K562 (cell line): ENCODE measurements around the gene SIGLEC7. TPM values are rescaled to one million over a fixed set of nuclear protein-coding genes. Genes with fewer than 3 reads are reported as not detected.

Experiments
- ATAC-seq: fragments of 200-7000 bp; cut with Tn5 transposase; 3 replicates; pipeline ENCODE4 v1.9.1; 2020; ENCODE audit warnings: moderate library complexity
- BruUV-seq: library from RNA; stranded (reverse); fragments of 400-500 nt; replicated peaks from 2 replicates; lab custom pipeline; 2021; lab: Mats Ljungman, UMichigan
- CTCF ChIA-PET: fragments of 300-600 bp; formaldehyde crosslinking; extraction: SDS; loops from one replicate; lab custom pipeline; 2021; ENCODE audit warnings: low intra/inter-chr PET ratio; lab: Yijun Ruan, JAX
- POLR2A ChIA-PET: fragments of 300-600, 350-650 bp; sonication (Branson Sonifier 250); formaldehyde crosslinking; extraction: SDS; loops from one replicate; lab custom pipeline; 2021; ENCODE audit warnings: antibody characterized with exemption, inconsistent platforms; lab: Yijun Ruan, JAX
- DNase-seq, 4 experiments: peaks; one replicate each; pipeline versions ENCODE4 v3.0.0 to v3.0.0-alpha.2; 2011 to 2018; ENCODE audit warnings: low spot score in 3 of 4, mixed read lengths in 3 of 4; ENCODE audit errors: extremely low read depth in 1 of 4
- FAIRE-seq: peaks from 2 replicates; lab custom pipeline; 2011; peaks lifted over from hg19 to GRCh38; lab: Jason Lieb, UNC
- H2AFZ ChIP-seq: 2 replicates; pipeline ENCODE4 v1.6.0; 2011; ENCODE audit warnings: low read depth, low read length, control low read depth, inconsistent platforms
- H3K27ac ChIP-seq: fragments of 200-600 bp; 3 replicates; pipeline ENCODE4 v1.8.0; 2011; ENCODE audit warnings: low read depth, mild to moderate bottlenecking, control low read depth, inconsistent platforms, low read length, moderate library complexity, mixed read lengths; ENCODE audit errors: extremely low read depth
- H3K27me3 ChIP-seq, 2 experiments: fragments of 300-600 bp in 1 of 2; 2 replicates in 1 of 2; 3 replicates in 1 of 2; pipeline versions ENCODE4 v1.6.0 to v1.8.0; 2011; ENCODE audit warnings: inconsistent platforms in 2 of 2, low read length in 2 of 2, mild to moderate bottlenecking in 1 of 2, mixed read lengths in 1 of 2, moderate library complexity in 1 of 2; ENCODE audit not compliant: control insufficient read depth in 2 of 2, insufficient read depth in 2 of 2
- H3K36me3 ChIP-seq: fragments of 300-600 bp; 3 replicates; pipeline ENCODE4 v1.8.0; 2011; ENCODE audit warnings: mild to moderate bottlenecking, low read length, inconsistent platforms; ENCODE audit not compliant: control insufficient read depth, insufficient read depth
- H3K4me1 ChIP-seq, 2 experiments: fragments of 200-600 bp in 1 of 2; replicated peaks in 1 of 2; 2 replicates in 1 of 2; 3 replicates in 1 of 2; pipeline versions ENCODE4 v1.5.1 to v1.8.0; 2011; ENCODE audit warnings: inconsistent platforms in 2 of 2, low read length in 2 of 2, mild to moderate bottlenecking in 1 of 2, mixed read lengths in 1 of 2, moderate library complexity in 1 of 2; ENCODE audit not compliant: control insufficient read depth in 2 of 2, insufficient read depth in 2 of 2
- H3K4me2 ChIP-seq: 2 replicates; pipeline ENCODE4 v1.6.1; 2011; ENCODE audit warnings: low read length, control low read depth, inconsistent platforms, mixed read lengths; ENCODE audit not compliant: insufficient read depth
- H3K4me3 ChIP-seq: fragments of 200-600 bp; sonication (generic), shearing (Covaris generic); 2 replicates; pipeline ENCODE4 v1.5.1; 2016; ENCODE audit warnings: control low read depth, inconsistent platforms
- H3K79me2 ChIP-seq: fragments of 200-600 bp; 3 replicates; pipeline ENCODE4 v1.8.0; 2011; ENCODE audit warnings: low read length, inconsistent platforms; ENCODE audit not compliant: control insufficient read depth, insufficient read depth
- H3K9ac ChIP-seq, 2 experiments: 2 replicates each; pipeline versions ENCODE4 v1.6.0 to v1.6.1; 2011; ENCODE audit warnings: low read depth in 2 of 2, low read length in 2 of 2, control low read depth in 1 of 2, inconsistent platforms in 1 of 2, mild to moderate bottlenecking in 1 of 2, mixed read lengths in 1 of 2; ENCODE audit not compliant: insufficient read depth in 1 of 2
- H3K9me1 ChIP-seq: one replicate; pipeline ENCODE4 v1.6.0; 2011; ENCODE audit warnings: inconsistent platforms, mild to moderate bottlenecking, low read length, moderate library complexity; ENCODE audit not compliant: control insufficient read depth, insufficient read depth
- H3K9me3 ChIP-seq: replicated peaks from 2 replicates; pipeline ENCODE4 v1.5.1; 2011; ENCODE audit warnings: low read depth, low read length, inconsistent platforms; ENCODE audit not compliant: control insufficient read depth, insufficient read depth
- H4K20me1 ChIP-seq: replicated peaks from 2 replicates; pipeline ENCODE4 v1.6.1; 2011; ENCODE audit warnings: low read length, inconsistent platforms, mixed read lengths; ENCODE audit not compliant: control insufficient read depth, insufficient read depth
- HDAC3 ChIP-seq: fragments of 450-650 bp; IDR thresholded peaks from 2 replicates; pipeline ENCODE4 v1.6.1; 2018; ENCODE audit warnings: borderline replicate concordance, mild to moderate bottlenecking, moderate library complexity; ENCODE audit not compliant: partially characterized antibody
- KHSRP ChIP-seq: fragments of 450-650 bp; IDR thresholded peaks from 2 replicates; pipeline ENCODE4 v1.6.1; 2017
- NEUROD1 ChIP-seq: fragments of 150-350 bp; IDR thresholded peaks from 2 replicates; pipeline ENCODE4 v1.6.1; 2014; ENCODE audit warnings: borderline replicate concordance, low read length, low read depth; ENCODE audit not compliant: partially characterized antibody
- PHF20 ChIP-seq: fragments of 450-650 bp; IDR thresholded peaks from 2 replicates; pipeline ENCODE4 v1.6.1; 2018; ENCODE audit not compliant: partially characterized antibody
- PHTF2 ChIP-seq: fragments of 250-450 bp; sonication (Bioruptor Pico); IDR thresholded peaks from 2 replicates; pipeline ENCODE4 v1.5.0; 2021; ENCODE audit warnings: mild to moderate bottlenecking
- U2AF1 ChIP-seq: fragments of 200-400 bp; formaldehyde crosslinking; optimal IDR thresholded peaks from 2 replicates; pipeline ENCODE3; 2017; ENCODE audit warnings: mild to moderate bottlenecking, low read depth, low read length, moderate library complexity
- ZNF140 ChIP-seq: fragments of 250-450 bp; sonication (Bioruptor Pico); IDR thresholded peaks from 2 replicates; pipeline ENCODE4 v1.8.0; 2021; ENCODE audit warnings: moderate library complexity, mild to moderate bottlenecking, inconsistent platforms
- ZNF212 ChIP-seq: fragments of 450-650 bp; formaldehyde crosslinking; IDR thresholded peaks from 2 replicates; pipeline ENCODE4 v1.4.0; 2020; ENCODE audit warnings: mild to moderate bottlenecking
- ZNF3 ChIP-seq: fragments of 250-450 bp; sonication (Bioruptor Pico); IDR thresholded peaks from 2 replicates; pipeline ENCODE4 v1.5.0; 2021; ENCODE audit warnings: mild to moderate bottlenecking, moderate library complexity
- ZNF347 ChIP-seq: fragments of 450-650 bp; formaldehyde crosslinking; IDR thresholded peaks from 2 replicates; pipeline ENCODE4 v1.4.0; 2020; ENCODE audit warnings: low read depth, mild to moderate bottlenecking, moderate library complexity
- WGBS: fragments of 100-300 bp; shearing (Covaris generic); methylation state at CpG from one replicate; pipeline ENCODE4 v1.1.6; 2016; ENCODE audit warnings: low coverage, mixed read lengths; ENCODE audit not compliant: insufficient coverage; ENCODE audit errors: missing lambda C conversion rate; 5-methylcytosine and 5-hydroxymethylcytosine counted together
- in situ Hi-C: fragments of 300-500 bp; cut with MboI; formaldehyde crosslinking; loops from 4 replicates; pipeline ENCODE4 v1.15.0; 2018; ENCODE audit warnings: inconsistent platforms, mixed read lengths
- intact Hi-C: fragments of 100-400 bp; cut with micrococcal nuclease; formaldehyde crosslinking; loops from 2 replicates; pipeline ENCODE4 v1.14.2; 2022
- polyA plus RNA-seq, 8 experiments: library from polyadenylated mRNA; depleted of rRNA in 4 of 8; stranded (reverse) in 5 of 8; unstranded in 3 of 8; fragments of >200 nt; fragmentation: Nextera tagmentation in 2 of 8; fragmentation: Illumina TruSeq in 1 of 8; extraction: Ambion mirVana in 2 of 8; extraction: Trizol in 1 of 8; gene quantifications; 2 replicates each; pipeline versions ENCODE4 v1.2.1 to v1.2.3, GENCODE V29; 2011 to 2014; ENCODE audit warnings: inconsistent platforms in 1 of 8, missing spikeins in 1 of 8
- total RNA-seq, 7 experiments: library from RNA; depleted of rRNA in 6 of 7; stranded (reverse); fragments of >200 nt in 6 of 7; fragmentation: Illumina TruSeq in 2 of 7; extraction: Trizol in 2 of 7; gene quantifications; 2 replicates each; pipeline versions ENCODE4 v1.2.1 to v1.2.3, GENCODE V29; 2011 to 2021; ENCODE audit warnings: low replicate concordance in 1 of 7
- TF ChIP-seq, protein P1 (sequence below): sonication (generic); formaldehyde crosslinking; IDR thresholded peaks from 2 replicates; pipeline ENCODE4 v1.5.0; 2020; ENCODE audit warnings: missing genetic modification reagents
- TF ChIP-seq, protein P2 (sequence below): sonication (generic); formaldehyde crosslinking; IDR thresholded peaks from 2 replicates; pipeline ENCODE4 v1.8.0; 2022; ENCODE audit warnings: mild to moderate bottlenecking, missing genetic modification reagents, borderline replicate concordance
- TF ChIP-seq, protein P3 (sequence below): fragments of 200-800 bp; sonication (Bioruptor generic); IDR thresholded peaks from 2 replicates; pipeline ENCODE4 v1.6.1; 2016; ENCODE audit warnings: missing genetic modification characterization, missing compliant biosample characterization

Gene SIGLEC7
- total and polyA plus RNA-seq, 9 of the 15 experiments (the other 6 are each of a cell fraction or from before 2014, with no cell fraction given): 0.10 to 0.12 TPM; not detected in 7

DNA sequence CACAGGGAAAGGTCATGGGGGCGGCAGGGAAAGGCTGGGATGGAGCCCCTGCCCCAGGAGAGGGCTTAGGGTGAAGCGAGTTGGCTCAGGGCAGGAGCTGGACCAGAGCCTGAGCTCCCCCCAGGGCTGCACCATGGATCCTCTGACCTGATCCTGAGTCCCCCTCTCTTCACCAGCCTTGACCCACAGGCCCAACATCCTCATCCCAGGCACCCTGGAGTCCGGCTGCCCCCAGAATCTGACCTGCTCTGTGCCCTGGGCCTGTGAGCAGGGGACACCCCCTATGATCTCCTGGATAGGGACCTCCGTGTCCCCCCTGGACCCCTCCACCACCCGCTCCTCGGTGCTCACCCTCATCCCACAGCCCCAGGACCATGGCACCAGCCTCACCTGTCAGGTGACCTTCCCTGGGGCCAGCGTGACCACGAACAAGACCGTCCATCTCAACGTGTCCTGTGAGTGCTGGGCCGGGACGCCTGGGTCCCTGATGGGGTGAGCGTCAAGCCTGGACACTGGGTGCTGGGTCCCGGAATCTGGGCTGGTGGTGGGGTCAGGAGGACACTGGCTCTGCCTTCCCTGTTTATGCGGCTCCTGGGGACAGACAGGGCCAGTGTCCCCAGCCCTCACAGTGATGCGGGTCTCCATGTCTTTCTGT lies 16.6 kb upstream of the SIGLEC7 start:
- Histone ChIP-seq H3K9ac (no peak overlapping the region), H3K9me1 (no peaks in the 10 kb centered on the region), H3K4me2 (no peak overlapping the region), H2AFZ (no peak overlapping the region), H3K9me3 (no peaks in the 10 kb centered on the region), H3K79me2 (no peaks in the 10 kb centered on the region), H3K27ac (no peak overlapping the region), H3K27me3 (peaks cover 3 to 34% of the 10 kb centered on the region in 2 experiments; a peak in 2 of 5 replicates), H3K4me1 (peaks cover 34 to 35% of the 10 kb centered on the region in 2 experiments)
- intact Hi-C loops: no loop called here
- POLR2A ChIA-PET: no interaction called here
- no TSS peak for BruUV-seq
- ATAC-seq: no peak
- no peak for FAIRE-seq
- no peak for DNase-seq
- TF ChIP-seq, protein P1, sequence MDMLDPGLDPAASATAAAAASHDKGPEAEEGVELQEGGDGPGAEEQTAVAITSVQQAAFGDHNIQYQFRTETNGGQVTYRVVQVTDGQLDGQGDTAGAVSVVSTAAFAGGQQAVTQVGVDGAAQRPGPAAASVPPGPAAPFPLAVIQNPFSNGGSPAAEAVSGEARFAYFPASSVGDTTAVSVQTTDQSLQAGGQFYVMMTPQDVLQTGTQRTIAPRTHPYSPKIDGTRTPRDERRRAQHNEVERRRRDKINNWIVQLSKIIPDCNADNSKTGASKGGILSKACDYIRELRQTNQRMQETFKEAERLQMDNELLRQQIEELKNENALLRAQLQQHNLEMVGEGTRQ: no peak
- no peak for TF ChIP-seq KHSRP
- TF ChIP-seq, protein P2, sequence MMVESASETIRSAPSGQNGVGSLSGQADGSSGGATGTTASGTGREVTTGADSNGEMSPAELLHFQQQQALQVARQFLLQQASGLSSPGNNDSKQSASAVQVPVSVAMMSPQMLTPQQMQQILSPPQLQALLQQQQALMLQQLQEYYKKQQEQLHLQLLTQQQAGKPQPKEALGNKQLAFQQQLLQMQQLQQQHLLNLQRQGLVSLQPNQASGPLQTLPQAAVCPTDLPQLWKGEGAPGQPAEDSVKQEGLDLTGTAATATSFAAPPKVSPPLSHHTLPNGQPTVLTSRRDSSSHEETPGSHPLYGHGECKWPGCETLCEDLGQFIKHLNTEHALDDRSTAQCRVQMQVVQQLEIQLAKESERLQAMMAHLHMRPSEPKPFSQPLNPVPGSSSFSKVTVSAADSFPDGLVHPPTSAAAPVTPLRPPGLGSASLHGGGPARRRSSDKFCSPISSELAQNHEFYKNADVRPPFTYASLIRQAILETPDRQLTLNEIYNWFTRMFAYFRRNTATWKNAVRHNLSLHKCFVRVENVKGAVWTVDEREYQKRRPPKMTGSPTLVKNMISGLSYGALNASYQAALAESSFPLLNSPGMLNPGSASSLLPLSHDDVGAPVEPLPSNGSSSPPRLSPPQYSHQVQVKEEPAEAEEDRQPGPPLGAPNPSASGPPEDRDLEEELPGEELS: no peak
- no peak for TF ChIP-seq PHTF2 (CRISPR knock-in tag)
- TF ChIP-seq U2AF1: no peak
- no peak for TF ChIP-seq NEUROD1
- no peak for TF ChIP-seq PHF20
- no peak for TF ChIP-seq ZNF347 (CRISPR knock-in tag)
- no peak for TF ChIP-seq ZNF140 (CRISPR knock-in tag)
- no peak for TF ChIP-seq HDAC3
- TF ChIP-seq ZNF3 (CRISPR knock-in tag): no peak
- no peak for TF ChIP-seq ZNF212 (CRISPR knock-in tag)
- TF ChIP-seq, protein P3, sequence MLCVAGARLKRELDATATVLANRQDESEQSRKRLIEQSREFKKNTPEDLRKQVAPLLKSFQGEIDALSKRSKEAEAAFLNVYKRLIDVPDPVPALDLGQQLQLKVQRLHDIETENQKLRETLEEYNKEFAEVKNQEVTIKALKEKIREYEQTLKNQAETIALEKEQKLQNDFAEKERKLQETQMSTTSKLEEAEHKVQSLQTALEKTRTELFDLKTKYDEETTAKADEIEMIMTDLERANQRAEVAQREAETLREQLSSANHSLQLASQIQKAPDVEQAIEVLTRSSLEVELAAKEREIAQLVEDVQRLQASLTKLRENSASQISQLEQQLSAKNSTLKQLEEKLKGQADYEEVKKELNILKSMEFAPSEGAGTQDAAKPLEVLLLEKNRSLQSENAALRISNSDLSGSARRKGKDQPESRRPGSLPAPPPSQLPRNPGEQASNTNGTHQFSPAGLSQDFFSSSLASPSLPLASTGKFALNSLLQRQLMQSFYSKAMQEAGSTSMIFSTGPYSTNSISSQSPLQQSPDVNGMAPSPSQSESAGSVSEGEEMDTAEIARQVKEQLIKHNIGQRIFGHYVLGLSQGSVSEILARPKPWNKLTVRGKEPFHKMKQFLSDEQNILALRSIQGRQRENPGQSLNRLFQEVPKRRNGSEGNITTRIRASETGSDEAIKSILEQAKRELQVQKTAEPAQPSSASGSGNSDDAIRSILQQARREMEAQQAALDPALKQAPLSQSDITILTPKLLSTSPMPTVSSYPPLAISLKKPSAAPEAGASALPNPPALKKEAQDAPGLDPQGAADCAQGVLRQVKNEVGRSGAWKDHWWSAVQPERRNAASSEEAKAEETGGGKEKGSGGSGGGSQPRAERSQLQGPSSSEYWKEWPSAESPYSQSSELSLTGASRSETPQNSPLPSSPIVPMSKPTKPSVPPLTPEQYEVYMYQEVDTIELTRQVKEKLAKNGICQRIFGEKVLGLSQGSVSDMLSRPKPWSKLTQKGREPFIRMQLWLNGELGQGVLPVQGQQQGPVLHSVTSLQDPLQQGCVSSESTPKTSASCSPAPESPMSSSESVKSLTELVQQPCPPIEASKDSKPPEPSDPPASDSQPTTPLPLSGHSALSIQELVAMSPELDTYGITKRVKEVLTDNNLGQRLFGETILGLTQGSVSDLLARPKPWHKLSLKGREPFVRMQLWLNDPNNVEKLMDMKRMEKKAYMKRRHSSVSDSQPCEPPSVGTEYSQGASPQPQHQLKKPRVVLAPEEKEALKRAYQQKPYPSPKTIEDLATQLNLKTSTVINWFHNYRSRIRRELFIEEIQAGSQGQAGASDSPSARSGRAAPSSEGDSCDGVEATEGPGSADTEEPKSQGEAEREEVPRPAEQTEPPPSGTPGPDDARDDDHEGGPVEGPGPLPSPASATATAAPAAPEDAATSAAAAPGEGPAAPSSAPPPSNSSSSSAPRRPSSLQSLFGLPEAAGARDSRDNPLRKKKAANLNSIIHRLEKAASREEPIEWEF (CRISPR knock-in tag): no peak
- TF ChIP-seq, all 486 proteins: peak for 0
- in situ Hi-C loops: no loop called here
- H4K20me1 ChIP-seq: no peaks in the 10 kb centered on the region
- H3K4me3 ChIP-seq: no peak overlapping the region
- H3K36me3 ChIP-seq: no peaks in the 10 kb centered on the region
- CTCF ChIA-PET: interaction anchor here (0.6 kb wide), 1 partner anchor 260 kb away, joined by 3 read pairs; no protein-coding TSS in a partner anchor
- WGBS: 31% methylated on average over 14 of the region's 16 CpGs
